ENCODE results near the gene RALB. TPM values are rescaled to one million over a fixed set of nuclear protein-coding genes. Genes with fewer than 3 reads are reported as not detected.

Gene RALB
- total RNA-seq, 1 experiment from 2014 or later: 17.1 TPM

- TF ChIP-seq ZNF425 (CRISPR knock-in tag; conservative IDR thresholded peaks at IDR 0.05) (no peak), ESRRA (CRISPR knock-in tag; IDR thresholded peaks at IDR 0.05; ENCODE audit: borderline replicate concordance) (no peak), NFYB (CRISPR knock-in tag; conservative IDR thresholded peaks at IDR 0.05; ENCODE audit: low read depth) (no peak), SMAD4 (CRISPR knock-in tag; IDR thresholded peaks at IDR 0.05) (no peak), ELF4 (CRISPR knock-in tag; IDR thresholded peaks at IDR 0.05; ENCODE audit: low read depth) (no peak)
Measured at GRCh38 chr2:120236316-120236715, 16.3 kb upstream of the RALB start (continued).

- TF ChIP-seq RORB (CRISPR knock-in tag; IDR thresholded peaks at IDR 0.05): no peak
- no peak for TF ChIP-seq IRF2 (CRISPR knock-in tag; IDR thresholded peaks at IDR 0.05; ENCODE audit: borderline replicate concordance, low read depth)
- TF ChIP-seq ZNF396 (CRISPR knock-in tag; IDR thresholded peaks at IDR 0.05; ENCODE audit: borderline replicate concordance): no peak
- no peak for TF ChIP-seq TCF7 (CRISPR knock-in tag; IDR thresholded peaks at IDR 0.05; ENCODE audit: low read depth)
- no peak for TF ChIP-seq NR1H2 (CRISPR knock-in tag; IDR thresholded peaks at IDR 0.05)
- CTCF ChIA-PET: interaction anchor here (1.3 kb wide), 1 partner anchor 47 kb away, joined by 3 read pairs; no protein-coding TSS in a partner anchor
- POLR2A ChIA-PET: no interaction called here
- ATAC-seq: no peak
- H3K9me3 Mint-ChIP-seq: peaks cover 3% of the 10 kb centered on the region
- H3K27ac Mint-ChIP-seq: no peak overlapping the region
- H3K27me3 Mint-ChIP-seq (ENCODE audit: low read depth): peaks cover 15% of the 10 kb centered on the region
- no peak overlapping the region for H3K4me3 Mint-ChIP-seq
- peaks cover 23% of the 10 kb centered on the region for H3K4me1 Mint-ChIP-seq
- no peak for DNase-seq (ENCODE audit: low spot score)
- H3K36me3 Mint-ChIP-seq: no peaks in the 10 kb centered on the region
Measured at GRCh38 chr2:120236791-120237190, 15.9 kb upstream of the RALB start.

GRCh38 chr2:120237491-120237902, 15.2 kb upstream of the RALB start:
- ATAC-seq: no peak
- TF ChIP-seq ESRRA (CRISPR knock-in tag; IDR thresholded peaks at IDR 0.05; ENCODE audit: borderline replicate concordance) (no peak), RELA (CRISPR knock-in tag; IDR thresholded peaks at IDR 0.05; ENCODE audit: borderline replicate concordance) (no peak), GRHL2 (CRISPR knock-in tag; IDR thresholded peaks at IDR 0.05; ENCODE audit: insufficient replicate concordance, severe bottlenecking) (no peak), TP53 (CRISPR knock-in tag; IDR thresholded peaks at IDR 0.05) (no peak), ZSCAN18 (CRISPR knock-in tag; IDR thresholded peaks at IDR 0.05) (no peak), ZNF425 (CRISPR knock-in tag; conservative IDR thresholded peaks at IDR 0.05) (no peak), E2F1 (CRISPR knock-in tag; IDR thresholded peaks at IDR 0.05) (no peak), AR (CRISPR knock-in tag; IDR thresholded peaks at IDR 0.05) (no peak), SP1 (CRISPR knock-in tag; conservative IDR thresholded peaks at IDR 0.05) (no peak), ETV6 (CRISPR knock-in tag; IDR thresholded peaks at IDR 0.05) (no peak), FOXK1 (CRISPR knock-in tag; IDR thresholded peaks at IDR 0.05) (no peak), MXD4 (CRISPR knock-in tag; IDR thresholded peaks at IDR 0.05; ENCODE audit: borderline replicate concordance) (no peak), KAT7 (CRISPR knock-in tag; IDR thresholded peaks at IDR 0.05; ENCODE audit: borderline replicate concordance) (no peak), ZNF232 (CRISPR knock-in tag; IDR thresholded peaks at IDR 0.05) (no peak), NR2C2 (CRISPR knock-in tag; IDR thresholded peaks at IDR 0.05) (no peak), USF1 (CRISPR knock-in tag; IDR thresholded peaks at IDR 0.05) (no peak)

More at GRCh38 chr2:120237491-120237902, 15.2 kb upstream of the RALB start:
- H3K36me3 Mint-ChIP-seq: no peaks in the 10 kb centered on the region
- no peak for DNase-seq (ENCODE audit: low spot score)
- peaks cover 3% of the 10 kb centered on the region for H3K9me3 Mint-ChIP-seq
- no peak overlapping the region for H3K4me3 Mint-ChIP-seq
- CTCF ChIA-PET: interaction anchor here (1.5 kb wide), 1 partner anchor 15 kb away, joined by 4 read pairs; the partner anchor contains the start of gene RALB
- peaks cover 15% of the 10 kb centered on the region for H3K27me3 Mint-ChIP-seq (ENCODE audit: low read depth)
- peaks cover 23% of the 10 kb centered on the region for H3K4me1 Mint-ChIP-seq
- H3K27ac Mint-ChIP-seq: no peak overlapping the region
- POLR2A ChIA-PET: no interaction called here
